ENCODE data around the gene CAMK2D. TPM values are rescaled to one million over a fixed set of nuclear protein-coding genes. Genes with fewer than 3 reads are reported as not detected.

CAMK2D gene
- total and polyA plus RNA-seq, 2 experiments from 2014 or later = 4.9 to 14.6 TPM

GRCh38 chr4:113537203-113537602, 224.3 kb downstream of the CAMK2D start (continued):
- TF ChIP-seq, protein P1, sequence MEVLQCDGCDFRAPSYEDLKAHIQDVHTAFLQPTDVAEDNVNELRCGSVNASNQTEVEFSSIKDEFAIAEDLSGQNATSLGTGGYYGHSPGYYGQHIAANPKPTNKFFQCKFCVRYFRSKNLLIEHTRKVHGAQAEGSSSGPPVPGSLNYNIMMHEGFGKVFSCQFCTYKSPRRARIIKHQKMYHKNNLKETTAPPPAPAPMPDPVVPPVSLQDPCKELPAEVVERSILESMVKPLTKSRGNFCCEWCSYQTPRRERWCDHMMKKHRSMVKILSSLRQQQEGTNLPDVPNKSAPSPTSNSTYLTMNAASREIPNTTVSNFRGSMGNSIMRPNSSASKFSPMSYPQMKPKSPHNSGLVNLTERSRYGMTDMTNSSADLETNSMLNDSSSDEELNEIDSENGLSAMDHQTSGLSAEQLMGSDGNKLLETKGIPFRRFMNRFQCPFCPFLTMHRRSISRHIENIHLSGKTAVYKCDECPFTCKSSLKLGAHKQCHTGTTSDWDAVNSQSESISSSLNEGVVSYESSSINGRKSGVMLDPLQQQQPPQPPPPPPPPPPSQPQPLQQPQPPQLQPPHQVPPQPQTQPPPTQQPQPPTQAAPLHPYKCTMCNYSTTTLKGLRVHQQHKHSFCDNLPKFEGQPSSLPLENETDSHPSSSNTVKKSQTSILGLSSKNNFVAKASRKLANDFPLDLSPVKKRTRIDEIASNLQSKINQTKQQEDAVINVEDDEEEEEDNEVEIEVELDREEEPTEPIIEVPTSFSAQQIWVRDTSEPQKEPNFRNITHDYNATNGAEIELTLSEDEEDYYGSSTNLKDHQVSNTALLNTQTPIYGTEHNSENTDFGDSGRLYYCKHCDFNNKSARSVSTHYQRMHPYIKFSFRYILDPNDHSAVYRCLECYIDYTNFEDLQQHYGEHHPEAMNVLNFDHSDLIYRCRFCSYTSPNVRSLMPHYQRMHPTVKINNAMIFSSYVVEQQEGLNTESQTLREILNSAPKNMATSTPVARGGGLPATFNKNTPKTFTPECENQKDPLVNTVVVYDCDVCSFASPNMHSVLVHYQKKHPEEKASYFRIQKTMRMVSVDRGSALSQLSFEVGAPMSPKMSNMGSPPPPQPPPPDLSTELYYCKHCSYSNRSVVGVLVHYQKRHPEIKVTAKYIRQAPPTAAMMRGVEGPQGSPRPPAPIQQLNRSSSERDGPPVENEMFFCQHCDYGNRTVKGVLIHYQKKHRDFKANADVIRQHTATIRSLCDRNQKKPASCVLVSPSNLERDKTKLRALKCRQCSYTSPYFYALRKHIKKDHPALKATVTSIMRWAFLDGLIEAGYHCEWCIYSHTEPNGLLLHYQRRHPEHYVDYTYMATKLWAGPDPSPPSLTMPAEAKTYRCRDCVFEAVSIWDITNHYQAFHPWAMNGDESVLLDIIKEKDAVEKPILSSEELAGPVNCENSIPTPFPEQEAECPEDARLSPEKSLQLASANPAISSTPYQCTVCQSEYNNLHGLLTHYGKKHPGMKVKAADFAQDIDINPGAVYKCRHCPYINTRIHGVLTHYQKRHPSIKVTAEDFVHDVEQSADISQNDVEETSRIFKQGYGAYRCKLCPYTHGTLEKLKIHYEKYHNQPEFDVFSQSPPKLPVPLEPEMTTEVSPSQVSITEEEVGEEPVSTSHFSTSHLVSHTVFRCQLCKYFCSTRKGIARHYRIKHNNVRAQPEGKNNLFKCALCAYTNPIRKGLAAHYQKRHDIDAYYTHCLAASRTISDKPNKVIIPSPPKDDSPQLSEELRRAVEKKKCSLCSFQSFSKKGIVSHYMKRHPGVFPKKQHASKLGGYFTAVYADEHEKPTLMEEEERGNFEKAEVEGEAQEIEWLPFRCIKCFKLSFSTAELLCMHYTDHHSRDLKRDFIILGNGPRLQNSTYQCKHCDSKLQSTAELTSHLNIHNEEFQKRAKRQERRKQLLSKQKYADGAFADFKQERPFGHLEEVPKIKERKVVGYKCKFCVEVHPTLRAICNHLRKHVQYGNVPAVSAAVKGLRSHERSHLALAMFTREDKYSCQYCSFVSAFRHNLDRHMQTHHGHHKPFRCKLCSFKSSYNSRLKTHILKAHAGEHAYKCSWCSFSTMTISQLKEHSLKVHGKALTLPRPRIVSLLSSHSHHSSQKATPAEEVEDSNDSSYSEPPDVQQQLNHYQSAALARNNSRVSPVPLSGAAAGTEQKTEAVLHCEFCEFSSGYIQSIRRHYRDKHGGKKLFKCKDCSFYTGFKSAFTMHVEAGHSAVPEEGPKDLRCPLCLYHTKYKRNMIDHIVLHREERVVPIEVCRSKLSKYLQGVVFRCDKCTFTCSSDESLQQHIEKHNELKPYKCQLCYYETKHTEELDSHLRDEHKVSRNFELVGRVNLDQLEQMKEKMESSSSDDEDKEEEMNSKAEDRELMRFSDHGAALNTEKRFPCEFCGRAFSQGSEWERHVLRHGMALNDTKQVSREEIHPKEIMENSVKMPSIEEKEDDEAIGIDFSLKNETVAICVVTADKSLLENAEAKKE (CRISPR knock-in tag; IDR thresholded peaks at IDR 0.05) = no peak
- TF ChIP-seq CREB1 (CRISPR knock-in tag; IDR thresholded peaks at IDR 0.05; ENCODE audit: low read depth) (no peak), REST (IDR thresholded peaks at IDR 0.05; ENCODE audit: unreplicated experiment) (no peak), POLR2AphosphoS5 (IDR thresholded peaks at IDR 0.05; ENCODE audit: low read depth) (no peak)

GRCh38 chr4:113534711-113535110, 226.8 kb downstream of the CAMK2D start:
- Histone ChIP-seq H3K4me3 (no peak overlapping the region), H3K27ac (ENCODE audit: low read depth) (no peak overlapping the region), H3K36me3 (ENCODE audit: insufficient read depth) (no peaks in the 10 kb centered on the region), H3F3A (replicated peaks; ENCODE audit: low read depth) (no peaks in the 10 kb centered on the region), H3K4me1 (ENCODE audit: insufficient read depth) (no peaks in the 10 kb centered on the region), H3K79me2 (replicated peaks; ENCODE audit: insufficient read depth) (no peaks in the 10 kb centered on the region), H3K4me2 (no peak overlapping the region), H2AFZ (no peak overlapping the region), H3K27me3 (ENCODE audit: insufficient read depth) (no peaks in the 10 kb centered on the region), H4K20me1 (replicated peaks; ENCODE audit: insufficient read depth) (no peaks in the 10 kb centered on the region), H3K9me2 (ENCODE audit: insufficient read depth) (no peaks in the 10 kb centered on the region)
- no peaks in the 10 kb centered on the region for H3K27me3 Mint-ChIP-seq (ENCODE audit: insufficient read depth, low read depth, poor library complexity)
- TF ChIP-seq ETS1 (IDR thresholded peaks at IDR 0.05) = no peak
- no peaks in the 10 kb centered on the region; the same call in 1 of the 3 replicates for H3K4me1 Mint-ChIP-seq
- H3K36me3 Mint-ChIP-seq (ENCODE audit: low read depth) = no peaks in the 10 kb centered on the region
- DNase-seq (ENCODE audit: low spot score) = no peak
- ATAC-seq = no peak
- no peaks in the 10 kb centered on the region for H3K9me3 Mint-ChIP-seq
- no peak overlapping the region for H3K4me3 Mint-ChIP-seq
- H3K27ac Mint-ChIP-seq = no peak overlapping the region
